ENCODE data around the gene OTUD5. TPM values are rescaled to one million over a fixed set of nuclear protein-coding genes. Genes with fewer than 3 reads are reported as not detected.
"Not testable (repeated sequence)": the region's sequence is repeated elsewhere in the genome, so short reads cannot be mapped to it uniquely, and the experiment has no call there.

Gene OTUD5
- total RNA-seq, 1 experiment from 2014 or later: 37.1 TPM

DNA sequence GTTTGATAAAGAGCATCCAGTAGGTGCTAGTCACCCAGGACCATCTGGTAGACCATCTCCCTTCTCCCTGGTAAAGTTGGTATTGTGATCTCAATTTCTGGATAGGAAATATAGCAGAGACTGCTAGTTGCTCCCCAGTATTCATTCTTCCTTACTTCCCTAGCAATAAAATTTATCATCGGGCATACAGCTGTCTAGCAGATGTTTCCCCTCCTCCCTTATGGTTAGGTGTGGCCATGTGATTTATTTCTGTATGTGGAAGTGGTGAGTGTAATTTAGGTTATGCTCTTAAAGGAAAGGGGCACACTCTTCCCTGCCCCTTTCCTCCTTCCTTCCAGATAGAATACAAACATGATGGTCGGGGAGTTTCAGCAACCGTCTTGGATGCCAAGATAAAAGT, 26.5 kb upstream of the OTUD5 start:
- intact Hi-C loops (cut with micrococcal nuclease; ENCODE audit: unreplicated experiment): no loop called here
- Histone ChIP-seq H3K4me1 (replicated peaks; ENCODE audit: insufficient read depth) (no peaks in the 10 kb centered on the region), H2AFZ (no peak overlapping the region), H3K9me3 (ENCODE audit: insufficient read depth, low read depth) (no peaks in the 10 kb centered on the region), H3K4me3 (no peak overlapping the region), H3F3A (ENCODE audit: insufficient read depth, low read depth) (no peaks in the 10 kb centered on the region), H3K27ac (no peak overlapping the region), H4K20me1 (ENCODE audit: insufficient read depth) (no peaks in the 10 kb centered on the region), H3K36me3 (ENCODE audit: low read depth) (no peaks in the 10 kb centered on the region), H3K79me2 (ENCODE audit: low read depth) (no peaks in the 10 kb centered on the region), H3K9me2 (ENCODE audit: insufficient read depth) (no peaks in the 10 kb centered on the region), H3K27me3 (ENCODE audit: insufficient read depth, low read depth) (no peaks in the 10 kb centered on the region), H3K4me2 (no peak overlapping the region)
- ChIA-PET POLR2A (ENCODE audit: unreplicated experiment) (no interaction called here), CTCF (no interaction called here)
- no peak for DNase-seq
- no peak for TF ChIP-seq EZH2 (IDR thresholded peaks at IDR 0.05; ENCODE audit: low read depth)
- TF ChIP-seq, protein P1, sequence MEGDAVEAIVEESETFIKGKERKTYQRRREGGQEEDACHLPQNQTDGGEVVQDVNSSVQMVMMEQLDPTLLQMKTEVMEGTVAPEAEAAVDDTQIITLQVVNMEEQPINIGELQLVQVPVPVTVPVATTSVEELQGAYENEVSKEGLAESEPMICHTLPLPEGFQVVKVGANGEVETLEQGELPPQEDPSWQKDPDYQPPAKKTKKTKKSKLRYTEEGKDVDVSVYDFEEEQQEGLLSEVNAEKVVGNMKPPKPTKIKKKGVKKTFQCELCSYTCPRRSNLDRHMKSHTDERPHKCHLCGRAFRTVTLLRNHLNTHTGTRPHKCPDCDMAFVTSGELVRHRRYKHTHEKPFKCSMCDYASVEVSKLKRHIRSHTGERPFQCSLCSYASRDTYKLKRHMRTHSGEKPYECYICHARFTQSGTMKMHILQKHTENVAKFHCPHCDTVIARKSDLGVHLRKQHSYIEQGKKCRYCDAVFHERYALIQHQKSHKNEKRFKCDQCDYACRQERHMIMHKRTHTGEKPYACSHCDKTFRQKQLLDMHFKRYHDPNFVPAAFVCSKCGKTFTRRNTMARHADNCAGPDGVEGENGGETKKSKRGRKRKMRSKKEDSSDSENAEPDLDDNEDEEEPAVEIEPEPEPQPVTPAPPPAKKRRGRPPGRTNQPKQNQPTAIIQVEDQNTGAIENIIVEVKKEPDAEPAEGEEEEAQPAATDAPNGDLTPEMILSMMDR (conservative IDR thresholded peaks at IDR 0.05): no peak
- no TSS peak for BruUV-seq (replicated peaks)

GRCh38 chrX:48983081-48983480, 25.7 kb upstream of the OTUD5 start:
- Histone ChIP-seq H4K20me1 (ENCODE audit: insufficient read depth) (no peaks in the 10 kb centered on the region), H3K36me3 (ENCODE audit: low read depth) (no peaks in the 10 kb centered on the region), H3K4me2 (no peak overlapping the region), H3K27me3 (ENCODE audit: insufficient read depth, low read depth) (no peaks in the 10 kb centered on the region), H3K79me2 (ENCODE audit: low read depth) (no peaks in the 10 kb centered on the region), H3F3A (ENCODE audit: insufficient read depth, low read depth) (no peaks in the 10 kb centered on the region), H3K27ac (no peak overlapping the region), H3K4me3 (no peak overlapping the region), H3K9me2 (ENCODE audit: insufficient read depth) (no peaks in the 10 kb centered on the region), H3K9me3 (ENCODE audit: insufficient read depth, low read depth) (no peaks in the 10 kb centered on the region), H3K4me1 (replicated peaks; ENCODE audit: insufficient read depth) (no peaks in the 10 kb centered on the region), H2AFZ (no peak overlapping the region)
- ChIA-PET POLR2A (ENCODE audit: unreplicated experiment) (interaction anchor here (0.6 kb wide), 1 partner anchor 46 kb away, joined by 5 read pairs; no protein-coding TSS in a partner anchor), CTCF (no interaction called here)
- DNase-seq: no peak
- no peak for TF ChIP-seq EZH2 (IDR thresholded peaks at IDR 0.05; ENCODE audit: low read depth)
- TF ChIP-seq, protein P1 (conservative IDR thresholded peaks at IDR 0.05): no peak
- no TSS peak for BruUV-seq (replicated peaks)
- intact Hi-C loops (cut with micrococcal nuclease; ENCODE audit: unreplicated experiment): no loop called here

DNA sequence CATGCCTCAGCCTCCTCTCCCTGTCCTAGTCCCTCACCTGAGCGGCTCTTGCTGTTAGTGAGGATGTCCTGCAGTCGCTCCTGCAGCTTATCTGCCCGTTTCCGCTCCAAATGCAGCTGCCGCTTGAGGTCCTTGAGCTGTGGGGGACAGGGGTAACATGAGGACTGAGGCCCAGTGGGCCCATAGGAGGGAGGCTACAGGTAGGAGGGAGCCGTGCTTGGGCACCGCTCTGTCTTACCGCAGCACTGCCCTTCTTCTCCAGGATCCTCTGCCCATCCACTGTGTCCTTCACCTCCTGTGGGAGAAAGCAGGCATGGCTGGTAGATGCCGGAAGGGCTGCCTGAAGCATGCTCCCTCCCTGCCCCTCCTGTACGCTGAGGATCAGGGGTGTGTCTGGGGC, 23.8 kb upstream of the OTUD5 start:
- no peaks in the 10 kb centered on the region for H3K36me3 ChIP-seq (ENCODE audit: low read depth)
- no peak for DNase-seq
- POLR2A ChIA-PET (ENCODE audit: unreplicated experiment): no interaction called here

DNA sequence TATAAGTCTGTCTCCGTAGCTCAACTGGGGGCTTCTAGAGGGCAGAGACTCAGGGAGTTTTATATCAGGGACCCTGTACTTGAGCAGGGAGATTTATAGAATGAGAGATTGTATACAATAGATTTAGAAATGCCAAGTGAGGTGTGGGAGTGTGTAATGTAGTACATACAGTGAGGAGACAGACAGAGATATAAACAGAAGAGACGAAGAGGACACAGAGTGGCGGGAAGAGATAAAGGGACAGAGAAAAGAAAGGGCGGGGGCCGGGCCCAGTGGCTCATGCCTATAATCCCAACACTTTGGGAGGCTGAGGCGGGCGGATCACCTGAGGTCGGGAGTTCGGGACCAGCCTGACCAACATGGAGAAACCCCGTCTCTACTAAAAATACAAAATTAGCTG, 22.9 kb upstream of the OTUD5 start:
- POLR2A ChIA-PET (ENCODE audit: unreplicated experiment); H3K36me3 ChIP-seq (ENCODE audit: low read depth); H3F3A ChIP-seq (ENCODE audit: insufficient read depth, low read depth); H3K4me3 ChIP-seq; BruUV-seq (replicated peaks); CTCF ChIA-PET; H3K4me1 ChIP-seq (replicated peaks; ENCODE audit: insufficient read depth); H3K27ac ChIP-seq; H3K27me3 ChIP-seq (ENCODE audit: insufficient read depth, low read depth); H2AFZ ChIP-seq; H3K79me2 ChIP-seq (ENCODE audit: low read depth); DNase-seq; H3K9me2 ChIP-seq (ENCODE audit: insufficient read depth); H4K20me1 ChIP-seq (ENCODE audit: insufficient read depth); intact Hi-C loops (cut with micrococcal nuclease; ENCODE audit: unreplicated experiment); H3K9me3 ChIP-seq (ENCODE audit: insufficient read depth, low read depth); H3K4me2 ChIP-seq: not testable (repeated sequence)

More for the DNA sequence above, 23.8 kb upstream of the OTUD5 start:
- Histone ChIP-seq H4K20me1 (ENCODE audit: insufficient read depth) (no peaks in the 10 kb centered on the region), H3K4me1 (replicated peaks; ENCODE audit: insufficient read depth) (no peaks in the 10 kb centered on the region), H3K4me3 (no peak overlapping the region), H3K27ac (no peak overlapping the region), H3K27me3 (ENCODE audit: insufficient read depth, low read depth) (no peaks in the 10 kb centered on the region), H2AFZ (no peak overlapping the region), H3K9me3 (ENCODE audit: insufficient read depth, low read depth) (no peaks in the 10 kb centered on the region), H3K79me2 (ENCODE audit: low read depth) (no peaks in the 10 kb centered on the region), H3F3A (ENCODE audit: insufficient read depth, low read depth) (no peaks in the 10 kb centered on the region), H3K9me2 (ENCODE audit: insufficient read depth) (no peaks in the 10 kb centered on the region), H3K4me2 (no peak overlapping the region)
- CTCF ChIA-PET: no interaction called here
- no TSS peak for BruUV-seq (replicated peaks)
- intact Hi-C loops (cut with micrococcal nuclease; ENCODE audit: unreplicated experiment): no loop called here
- no peak for TF ChIP-seq EZH2 (IDR thresholded peaks at IDR 0.05; ENCODE audit: low read depth)
- TF ChIP-seq, protein P1 (conservative IDR thresholded peaks at IDR 0.05): no peak
